Erythroblast (primary cell): Measurements from ENCODE around the gene ST8SIA5.

Source experiments
- GATA1 ChIP-seq: IDR thresholded peaks from 2 replicates; pipeline ENCODE4 v1.6.1; 2011; ENCODE audit warnings: low read depth, mild to moderate bottlenecking, control low read depth, low read length, moderate library complexity
- POLR2A ChIP-seq: IDR thresholded peaks from 2 replicates; pipeline ENCODE4 v1.6.1; 2011; ENCODE audit warnings: mild to moderate bottlenecking, low read length

GRCh38 chr18:46676182-46676835 is 80.5 kb downstream of the ST8SIA5 start:
- TF ChIP-seq POLR2A (no peak), GATA1 (no peak)
